ENCODE results near the gene UROD.

UROD gene

DNA sequence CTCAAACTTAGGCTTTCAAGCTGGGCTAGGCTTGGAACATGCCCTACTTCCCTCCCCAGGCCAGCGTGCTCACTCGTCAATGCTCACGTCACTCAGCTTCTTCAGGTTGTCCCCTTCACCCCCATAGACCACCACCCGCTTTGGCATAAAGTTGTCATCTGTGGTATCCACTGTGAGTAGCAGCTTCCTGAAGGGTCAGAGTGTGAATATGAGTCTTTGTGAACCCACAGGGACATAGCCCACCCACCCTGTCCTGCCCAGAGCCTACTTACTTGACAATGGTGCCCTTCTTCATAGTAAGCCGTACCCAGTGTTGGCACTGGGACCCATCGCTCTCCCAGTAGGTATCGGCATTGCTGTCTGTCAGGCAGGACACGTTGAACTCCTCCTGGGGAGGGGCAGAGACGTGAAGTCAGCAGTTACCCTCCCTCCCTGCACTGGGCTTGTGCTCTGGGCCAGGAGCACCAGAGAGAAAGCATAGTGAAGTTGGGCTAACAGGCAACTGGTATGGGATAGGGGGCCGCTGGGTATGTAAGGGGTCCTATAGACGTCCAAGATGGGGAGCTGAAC, 2.7 kb upstream of the UROD start:
- no peak for DNase-seq

- no peak for DNase-seq
These were observed 1.8 kb upstream of the UROD start for GRCh38 chr1:45009956-45010854.

- DNase-seq, result peak; percentile 69
These were observed 921 bp upstream of the UROD start, which contains the start of gene HECTD3 for GRCh38 chr1:45010855-45011811. HECTD3 (minus strand) TSS chr1:45011324; CDS start chr1:45011257, 67 bp downstream.

GRCh38 chr1:45012639-45013278, 705 bp downstream of the UROD start:
- no peak for DNase-seq

DNA sequence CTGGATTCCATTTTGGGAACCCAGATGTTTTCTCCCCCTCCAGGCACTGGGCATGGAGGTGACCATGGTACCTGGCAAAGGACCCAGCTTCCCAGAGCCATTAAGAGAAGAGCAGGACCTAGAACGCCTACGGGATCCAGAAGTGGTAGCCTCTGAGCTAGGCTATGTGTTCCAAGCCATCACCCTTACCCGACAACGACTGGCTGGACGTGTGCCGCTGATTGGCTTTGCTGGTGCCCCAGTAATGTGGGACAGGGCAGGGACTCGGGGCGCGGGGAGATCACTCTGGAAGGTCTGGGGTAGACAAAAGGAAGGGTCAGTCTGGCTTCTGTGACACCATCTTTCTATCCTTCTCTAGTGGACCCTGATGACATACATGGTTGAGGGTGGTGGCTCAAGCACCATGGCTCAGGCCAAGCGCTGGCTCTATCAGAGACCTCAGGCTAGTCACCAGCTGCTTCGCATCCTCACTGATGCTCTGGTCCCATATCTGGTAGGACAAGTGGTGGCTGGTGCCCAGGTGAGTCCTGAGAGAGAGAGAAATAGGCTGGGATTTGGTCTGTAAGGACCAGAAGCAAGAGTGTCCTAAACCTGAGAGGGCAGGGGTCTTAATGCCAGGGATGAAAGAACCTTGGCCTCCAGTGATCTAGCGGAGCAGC, 1.6 kb downstream of the UROD start:
- DNase-seq, result no peak

GRCh38 chr1:45014321-45015028, 2.4 kb downstream of the UROD start:
- peak; percentile 81 for DNase-seq

DNA sequence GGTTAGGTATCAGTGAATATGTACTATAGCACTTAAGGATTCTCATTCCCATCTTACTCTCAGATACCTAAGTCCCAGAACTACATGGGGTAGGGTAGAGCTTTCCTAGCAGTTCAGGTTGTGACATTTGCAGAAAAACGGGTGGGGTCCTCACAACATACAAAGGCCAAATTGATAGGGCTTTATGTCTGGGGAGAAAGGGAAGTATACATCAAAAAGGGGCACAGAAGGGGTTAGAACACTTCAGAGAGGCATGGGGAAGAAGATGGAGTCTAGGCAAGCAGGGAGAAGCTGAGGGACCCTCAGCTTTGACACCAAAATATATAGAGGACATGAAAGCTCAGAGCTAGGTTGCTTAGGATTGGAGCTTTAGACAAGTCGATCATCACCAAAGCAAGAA, 3.6 kb downstream of the UROD start:
- no peak for DNase-seq

DNA sequence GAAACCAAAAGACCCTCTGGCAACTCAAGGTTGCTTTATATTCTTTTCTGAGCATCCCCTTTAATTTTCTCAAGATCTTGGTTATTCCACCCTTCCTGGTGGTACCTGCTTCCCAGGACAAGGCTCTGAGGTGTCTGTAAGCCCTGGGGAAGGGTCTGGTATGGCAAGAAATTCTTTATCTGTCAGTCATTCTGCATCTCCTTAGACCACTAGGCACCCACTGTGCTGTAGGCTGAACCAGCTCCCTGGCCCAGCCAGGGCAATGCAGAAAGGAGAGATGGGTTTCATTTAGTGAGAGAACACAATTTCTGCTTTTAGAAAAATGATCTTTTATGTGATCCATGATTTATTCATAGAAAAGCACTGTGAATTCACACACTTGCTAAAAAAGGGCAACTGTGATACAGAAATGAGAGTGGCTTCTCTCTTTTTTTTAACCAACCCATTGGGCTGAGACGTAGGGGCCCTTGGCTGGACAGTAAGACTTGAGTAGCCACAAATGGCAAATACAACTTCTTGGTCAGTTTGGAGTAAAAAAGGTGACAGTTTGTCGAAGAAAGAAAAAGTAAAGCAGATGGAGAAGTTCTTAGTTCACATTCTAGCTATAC, 4.1 kb downstream of the UROD start:
- DNase-seq, result no peak

- no peak for DNase-seq
These were observed 4.7 kb downstream of the UROD start for GRCh38 chr1:45016767-45017166.

DNA sequence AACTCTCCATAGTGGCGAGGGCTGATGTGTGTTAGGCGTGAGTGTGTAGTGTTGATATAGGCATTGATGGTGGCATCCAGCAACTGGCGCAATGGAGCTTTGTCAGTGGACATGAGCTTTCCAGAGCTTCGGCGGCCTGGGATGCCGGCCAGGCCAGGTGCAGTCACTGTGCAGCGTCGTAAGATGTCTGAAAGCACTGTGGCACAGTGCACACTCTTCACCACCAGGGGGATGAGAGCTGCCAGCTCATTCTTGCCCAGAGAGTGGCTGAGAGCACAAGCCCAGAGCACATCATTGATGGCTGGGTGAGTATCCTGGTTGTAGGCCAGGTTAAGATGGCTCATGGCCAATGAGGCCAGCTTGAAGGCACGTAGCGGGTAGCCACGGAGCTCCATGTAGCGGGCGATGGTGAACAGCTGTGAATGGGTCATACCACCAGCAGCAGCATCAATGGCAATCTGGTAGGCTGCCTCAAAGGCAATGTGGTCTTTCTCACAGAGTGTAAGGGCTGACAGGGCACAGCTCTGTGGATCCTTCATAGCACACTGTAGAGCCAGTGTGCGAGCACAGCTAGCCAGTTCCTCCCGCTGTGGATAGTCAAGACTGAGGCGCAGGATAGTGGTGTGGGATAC, 6.7 kb downstream of the UROD start:
- DNase-seq, result peak; percentile 49

- DNase-seq, result no peak
These were observed 11.6 kb downstream of the UROD start for GRCh38 chr1:45023663-45024062.

GRCh38 chr1:45026446-45026845, 14.4 kb downstream of the UROD start:
- no peak for DNase-seq

GRCh38 chr1:45032837-45033236, 20.8 kb downstream of the UROD start:
- DNase-seq, result no peak

- no peak for DNase-seq
These were observed 21.3 kb downstream of the UROD start for GRCh38 chr1:45033356-45033755.

DNA sequence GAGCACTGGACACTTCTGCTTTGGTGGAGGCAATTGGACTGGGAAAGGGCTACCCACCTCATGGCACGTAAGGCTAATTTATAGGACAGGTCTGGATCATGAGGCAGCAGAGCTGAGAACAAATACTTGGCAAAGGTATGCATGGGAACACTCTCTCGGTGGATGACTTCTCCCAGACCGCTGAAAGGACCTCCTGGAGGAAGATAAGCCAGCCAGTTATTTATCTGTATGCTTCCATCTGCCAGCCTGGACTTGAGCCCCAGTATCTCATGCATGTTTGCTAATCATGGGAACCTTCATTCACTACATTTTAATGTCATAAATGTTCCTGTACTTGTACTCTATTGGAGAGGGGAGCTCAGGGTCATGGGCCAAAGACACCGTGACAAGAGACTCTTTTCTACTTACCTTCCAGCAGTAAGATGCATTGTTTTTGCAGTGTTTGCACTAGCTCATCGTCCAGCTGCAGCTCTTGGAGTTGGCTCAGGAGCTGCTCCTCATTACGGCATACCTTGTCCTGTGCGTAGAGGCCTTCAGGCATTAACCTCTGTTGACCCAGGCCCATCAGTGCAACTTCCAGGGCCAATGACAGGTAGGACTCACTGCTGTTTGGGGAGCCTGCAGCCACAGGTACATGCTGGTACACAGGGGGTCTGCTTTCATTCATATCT, 23.7 kb downstream of the UROD start:
- no peak for DNase-seq

- DNase-seq, result no peak
These were observed 25.4 kb downstream of the UROD start for GRCh38 chr1:45037456-45037855.

DNA sequence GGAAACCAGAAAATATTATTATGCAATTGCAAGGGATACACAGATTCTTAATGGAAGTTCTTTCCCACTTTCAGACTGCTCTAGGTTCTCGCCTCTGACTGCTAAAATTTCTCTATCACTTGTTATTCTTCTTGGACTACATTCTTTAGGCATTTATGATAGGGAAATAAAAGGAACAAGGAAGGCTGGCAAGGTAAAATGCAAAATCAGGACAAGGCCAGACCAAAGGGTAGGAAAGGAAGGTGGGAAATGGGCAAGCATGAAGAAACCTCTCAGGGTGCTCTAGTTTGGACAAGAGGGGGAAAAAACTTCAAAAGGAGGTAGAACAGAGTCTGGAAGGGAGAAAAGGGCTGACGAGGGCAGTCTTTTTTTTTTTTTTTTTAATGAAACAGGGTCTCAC, 26.2 kb downstream of the UROD start:
- no peak for DNase-seq

DNA sequence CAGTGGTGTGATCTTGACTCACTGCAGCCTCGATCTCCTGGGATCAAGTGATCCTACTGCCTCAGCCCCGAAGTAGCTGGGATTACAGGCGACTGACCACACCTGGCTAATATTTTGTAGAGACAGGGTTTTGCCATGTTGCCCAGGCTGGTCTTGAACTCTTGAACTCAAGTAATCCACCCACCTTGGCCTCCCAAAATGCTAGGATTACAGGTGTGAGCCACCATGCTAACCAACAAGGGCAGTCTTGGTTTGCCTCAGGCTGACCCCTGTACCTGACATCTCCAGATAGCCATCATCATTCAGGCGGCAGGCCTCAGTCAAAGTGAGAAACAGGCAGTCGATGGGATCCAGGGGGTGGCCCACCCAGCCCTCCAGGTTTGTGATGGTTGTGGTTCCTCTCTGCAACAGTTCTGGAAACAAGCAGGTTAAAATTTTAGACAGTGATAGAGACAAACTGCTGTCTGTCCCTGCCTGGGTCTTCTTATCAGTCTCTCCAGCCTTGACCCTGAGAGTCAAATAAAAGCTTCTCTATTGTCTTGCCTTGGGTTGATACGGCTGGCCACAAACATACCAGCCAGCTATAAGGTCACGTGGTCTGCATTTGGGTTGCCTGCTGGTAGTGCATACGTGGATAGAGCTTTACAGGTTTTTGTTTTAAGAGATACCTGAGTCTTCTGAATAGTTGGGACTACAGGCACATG, 26.8 kb downstream of the UROD start:
- DNase-seq, result no peak

- no peak for DNase-seq
These were observed 28.2 kb downstream of the UROD start for GRCh38 chr1:45040297-45040696.
